Body of pancreas (tissue), 4 donors: ENCODE measurements around the gene BAG3.

ENCODE experiments used
- CTCF ChIP-seq, 7 experiments: fragments of 450-650 bp in 4 of 7; fragments of 200-600 bp in 3 of 7; sonication (generic) in 3 of 7; IDR thresholded peaks; one replicate each; pipeline ENCODE4 v1.5.1; 2016 to 2019; ENCODE audit warnings: antibody characterized with exemption in 7 of 7
- POLR2A ChIP-seq, 3 donors: fragments of 450-650 bp; IDR thresholded peaks; one replicate each; pipeline ENCODE4 v1.6.1; 2016; ENCODE audit warnings: antibody characterized with exemption in 3 of 3, mild to moderate bottlenecking in 2 of 3

DNA sequence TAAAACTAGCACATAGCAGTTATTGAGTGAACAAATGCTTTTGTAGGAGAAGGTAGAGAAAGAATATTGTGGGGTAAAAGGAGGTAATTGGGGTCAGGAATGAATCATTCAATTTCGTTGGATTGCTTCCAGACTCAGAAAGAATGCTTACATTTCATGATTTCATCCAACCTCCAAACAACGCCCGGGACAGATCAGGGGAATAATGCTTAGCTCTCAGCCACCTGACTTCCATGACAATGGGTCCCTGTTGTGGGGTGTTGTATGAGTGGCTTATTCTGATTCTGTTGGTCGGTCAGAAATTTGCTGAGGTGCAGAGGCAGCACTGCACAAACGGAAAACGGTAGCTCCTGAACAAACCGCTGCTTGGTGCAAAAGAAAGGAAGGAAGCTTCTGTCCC lies 50.7 kb downstream of the BAG3 start:
- TF ChIP-seq CTCF (IDR thresholded peaks at IDR 0.05) (no peak), POLR2A (IDR thresholded peaks at IDR 0.05) (no peak)
